Measurements from ENCODE around the gene ASIC2.

The ASIC2 gene

DNA sequence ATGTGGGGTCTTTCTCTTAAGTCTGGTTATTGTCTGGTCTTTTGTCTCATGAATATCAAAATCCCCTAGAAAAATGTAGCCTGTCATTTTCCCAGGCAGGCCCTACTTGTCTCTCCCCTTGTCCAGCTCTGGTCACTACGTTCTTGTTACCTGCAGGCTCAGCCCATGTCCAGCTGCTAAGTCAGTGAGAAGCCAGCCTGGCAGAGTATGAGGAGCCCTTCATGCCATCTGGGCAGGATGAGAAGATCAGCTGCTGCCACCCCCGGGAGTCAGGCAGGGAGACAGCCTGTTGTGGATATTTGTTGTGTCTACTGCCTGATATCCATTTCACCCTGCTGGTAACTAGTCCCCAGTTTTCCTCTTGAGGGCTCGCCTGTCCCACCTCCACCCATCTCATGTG, 88.9 kb downstream of the ASIC2 start:
- no peak for DNase-seq (ENCODE audit: low read depth in 2 of 2)

DNA sequence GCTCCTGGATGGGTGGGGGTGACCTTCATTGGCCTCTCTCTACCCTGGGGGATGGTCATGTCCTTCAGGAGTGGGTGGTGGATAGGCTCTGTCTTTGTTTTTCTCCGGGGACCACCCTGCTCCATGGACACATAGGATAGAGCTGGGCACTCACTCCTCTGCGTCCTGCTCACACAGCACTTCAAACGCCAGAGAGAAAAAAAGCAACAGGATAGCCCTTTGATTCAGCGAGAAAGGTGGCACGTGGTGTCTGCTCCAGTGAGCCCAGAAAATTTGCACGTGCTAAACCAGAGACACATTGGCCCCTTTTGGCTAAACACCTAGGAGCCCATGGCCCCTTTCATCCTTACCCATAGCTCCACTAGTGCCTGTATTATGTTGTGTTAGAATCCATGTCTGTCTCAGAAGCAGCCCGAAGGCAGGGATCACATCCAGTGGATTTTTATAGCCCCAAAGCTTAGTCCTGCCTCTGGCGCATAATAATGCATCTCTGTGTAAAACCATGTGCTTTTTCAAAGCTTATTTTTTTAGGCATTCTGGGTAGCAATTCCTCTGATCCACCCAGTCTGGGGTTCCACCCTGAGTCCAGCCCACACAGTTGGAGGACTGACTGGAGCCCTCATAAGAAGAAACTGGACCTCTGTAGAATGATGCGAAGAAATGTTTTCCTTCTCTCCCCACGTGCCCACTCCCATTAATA, 90.1 kb downstream of the ASIC2 start:
- DNase-seq (ENCODE audit: low read depth in 2 of 2): no peak

DNA sequence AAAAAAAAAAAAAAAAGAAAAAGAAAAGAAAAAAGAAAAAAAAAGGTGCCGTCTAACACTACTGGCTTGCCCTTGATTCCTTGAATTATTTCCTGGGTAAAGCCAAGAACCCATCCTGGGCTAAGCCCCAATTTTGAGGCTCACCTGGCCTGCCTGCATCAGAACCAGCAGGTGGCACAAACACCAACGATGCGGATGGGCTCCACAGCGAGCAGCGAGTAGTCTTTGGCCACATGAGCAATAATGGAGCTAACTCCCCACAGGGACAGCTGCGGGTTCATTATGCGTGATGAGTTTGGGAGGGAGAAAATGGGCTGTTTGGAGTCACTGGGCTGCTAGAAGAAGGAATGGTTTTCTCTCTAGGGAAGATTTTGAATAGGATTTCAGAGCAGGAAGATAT, 91.1 kb downstream of the ASIC2 start:
- DNase-seq (ENCODE audit: low read depth in 2 of 2): no peak

DNA sequence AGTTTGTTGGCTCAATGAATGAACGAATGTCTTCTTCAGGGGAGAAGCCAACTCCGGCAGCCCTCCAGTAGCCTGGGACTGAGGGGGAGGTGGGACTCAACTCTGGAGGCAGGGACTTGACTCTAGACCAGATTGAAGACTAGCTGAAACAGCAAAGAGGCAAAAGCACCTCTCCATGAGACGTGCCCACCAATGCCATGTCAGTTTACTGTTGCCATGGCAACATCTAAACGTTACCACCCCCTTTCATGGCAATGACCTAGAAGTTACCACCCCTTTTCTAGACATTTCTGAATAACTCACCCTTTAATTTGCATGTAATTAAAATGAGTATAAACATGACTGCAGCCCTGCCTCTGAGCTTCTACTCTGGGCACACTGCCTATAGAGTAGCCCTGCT, 91.8 kb downstream of the ASIC2 start:
- DNase-seq (ENCODE audit: low read depth in 2 of 2): no peak

DNA sequence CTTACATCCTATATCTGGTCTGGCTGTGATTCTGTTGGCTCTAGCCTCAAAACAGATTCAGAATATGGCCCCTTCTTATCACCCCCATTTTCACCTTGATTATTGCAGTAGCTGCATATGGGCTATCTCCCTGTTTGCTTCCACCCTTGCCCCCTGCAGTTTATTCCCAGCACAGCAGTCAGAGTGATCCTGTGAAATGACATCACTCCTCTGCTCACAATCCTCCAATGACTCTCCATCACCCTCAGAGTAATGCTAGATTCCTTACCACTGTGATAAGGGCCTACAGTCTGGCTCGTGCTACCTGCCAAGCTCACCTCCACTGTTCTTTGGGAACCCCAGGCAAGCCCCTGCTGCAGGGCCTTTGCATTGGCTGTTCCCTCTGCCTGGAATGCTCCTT, 92.5 kb downstream of the ASIC2 start:
- no peak for DNase-seq (ENCODE audit: low read depth in 2 of 2)

DNA sequence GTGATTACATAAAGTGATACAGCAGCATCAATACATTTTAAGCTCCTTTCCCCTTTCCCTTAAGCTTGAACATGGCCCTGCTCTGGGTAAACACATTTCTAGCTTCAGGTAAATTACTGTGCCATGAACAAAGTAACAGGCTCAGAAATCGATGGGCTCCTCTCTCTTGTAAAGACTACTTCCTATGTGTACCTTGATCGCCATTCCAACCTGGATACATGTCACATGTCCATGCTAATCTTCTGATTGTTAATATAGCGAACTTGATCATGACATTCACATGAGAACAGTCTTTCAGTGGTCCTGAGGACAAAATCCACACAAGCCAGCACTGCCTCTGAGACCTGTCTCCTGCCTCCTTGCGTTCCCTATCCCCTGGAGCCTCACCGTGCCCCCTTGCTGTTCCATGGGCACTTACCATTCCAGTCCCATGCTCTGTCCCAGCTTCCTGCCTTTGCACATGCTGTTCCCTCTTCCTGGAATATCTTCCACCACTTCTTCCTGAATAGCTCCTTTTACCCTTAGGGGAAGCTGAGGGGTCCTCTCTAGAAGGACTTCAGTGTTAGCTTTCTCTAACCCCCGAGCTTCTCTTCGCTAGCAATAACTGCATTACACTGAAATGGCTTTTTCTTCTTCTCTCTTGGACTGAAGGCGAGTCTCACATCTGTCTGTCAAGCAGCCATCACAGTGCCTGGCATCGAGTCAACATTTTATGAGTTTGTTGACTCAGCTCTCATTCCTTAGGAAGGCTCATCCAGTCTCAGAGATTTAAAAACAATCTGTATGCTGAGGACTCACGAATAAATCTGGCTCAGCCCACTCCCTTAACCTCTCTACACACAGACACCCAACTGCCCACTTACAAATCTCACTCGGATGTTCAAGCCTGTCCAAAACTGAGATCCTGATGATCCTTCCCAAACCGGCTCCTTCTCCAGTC, 93.3 kb downstream of the ASIC2 start:
- no peak for DNase-seq (ENCODE audit: low read depth in 2 of 2)

DNA sequence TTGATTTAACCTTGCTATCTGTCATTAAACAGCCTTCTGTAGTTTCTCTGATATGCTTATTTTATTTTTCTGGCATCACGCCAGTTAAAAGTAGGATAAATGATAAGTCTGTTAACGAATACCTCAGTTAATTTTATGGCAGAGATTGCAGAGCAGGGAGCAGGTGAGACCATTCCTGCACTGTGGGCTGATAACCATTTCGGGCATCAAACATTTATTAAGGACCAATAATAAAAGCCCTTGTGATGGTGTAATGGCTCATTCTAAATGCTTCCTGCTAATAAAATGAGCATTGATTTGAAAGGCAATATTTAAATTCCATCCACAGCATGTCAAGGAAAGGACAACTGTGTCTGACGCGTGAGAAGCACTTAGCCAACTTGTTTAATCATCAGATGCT, 94.1 kb downstream of the ASIC2 start:
- DNase-seq (ENCODE audit: low read depth in 2 of 2): no peak

DNA sequence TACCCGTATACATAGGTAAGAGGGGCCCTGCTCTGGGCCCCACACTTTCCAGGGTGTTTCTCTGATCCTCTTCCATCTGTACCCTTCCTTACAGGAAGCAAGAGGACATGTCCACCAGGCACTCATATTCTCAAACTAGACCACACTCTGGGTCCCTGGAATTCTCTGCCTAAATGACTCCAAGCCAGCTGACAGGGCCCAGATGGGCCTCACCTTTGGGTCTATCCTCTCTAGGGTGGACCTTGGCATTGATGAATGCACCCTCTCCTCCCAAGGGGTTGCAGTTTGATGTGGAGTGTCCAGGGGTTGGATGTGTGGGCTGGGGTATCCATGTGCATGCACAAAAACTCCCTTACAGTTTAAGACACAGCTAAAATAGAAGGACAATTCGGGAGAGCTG, 95.8 kb downstream of the ASIC2 start:
- DNase-seq (ENCODE audit: low read depth in 2 of 2): no peak

DNA sequence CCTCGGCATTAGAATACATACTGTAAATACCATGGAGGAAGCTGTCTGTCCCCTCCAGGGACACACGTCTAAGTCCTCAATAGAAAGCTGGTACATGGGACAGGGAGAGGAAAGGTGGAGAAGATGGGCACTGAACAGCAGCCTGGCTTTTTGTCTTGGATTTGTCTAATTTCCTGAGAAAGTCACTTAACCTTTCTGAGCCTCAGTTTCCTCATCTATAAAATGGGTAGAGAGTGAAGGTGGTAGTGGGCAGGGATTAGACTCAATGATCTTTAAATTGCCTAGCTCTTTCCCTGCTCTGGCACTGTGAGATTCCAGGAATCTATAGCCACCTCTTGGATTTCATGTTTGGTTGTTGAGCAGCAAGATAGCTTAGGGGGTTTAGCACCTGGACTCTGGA, 96.2 kb downstream of the ASIC2 start:
- no peak for DNase-seq (ENCODE audit: low read depth in 2 of 2)

DNA sequence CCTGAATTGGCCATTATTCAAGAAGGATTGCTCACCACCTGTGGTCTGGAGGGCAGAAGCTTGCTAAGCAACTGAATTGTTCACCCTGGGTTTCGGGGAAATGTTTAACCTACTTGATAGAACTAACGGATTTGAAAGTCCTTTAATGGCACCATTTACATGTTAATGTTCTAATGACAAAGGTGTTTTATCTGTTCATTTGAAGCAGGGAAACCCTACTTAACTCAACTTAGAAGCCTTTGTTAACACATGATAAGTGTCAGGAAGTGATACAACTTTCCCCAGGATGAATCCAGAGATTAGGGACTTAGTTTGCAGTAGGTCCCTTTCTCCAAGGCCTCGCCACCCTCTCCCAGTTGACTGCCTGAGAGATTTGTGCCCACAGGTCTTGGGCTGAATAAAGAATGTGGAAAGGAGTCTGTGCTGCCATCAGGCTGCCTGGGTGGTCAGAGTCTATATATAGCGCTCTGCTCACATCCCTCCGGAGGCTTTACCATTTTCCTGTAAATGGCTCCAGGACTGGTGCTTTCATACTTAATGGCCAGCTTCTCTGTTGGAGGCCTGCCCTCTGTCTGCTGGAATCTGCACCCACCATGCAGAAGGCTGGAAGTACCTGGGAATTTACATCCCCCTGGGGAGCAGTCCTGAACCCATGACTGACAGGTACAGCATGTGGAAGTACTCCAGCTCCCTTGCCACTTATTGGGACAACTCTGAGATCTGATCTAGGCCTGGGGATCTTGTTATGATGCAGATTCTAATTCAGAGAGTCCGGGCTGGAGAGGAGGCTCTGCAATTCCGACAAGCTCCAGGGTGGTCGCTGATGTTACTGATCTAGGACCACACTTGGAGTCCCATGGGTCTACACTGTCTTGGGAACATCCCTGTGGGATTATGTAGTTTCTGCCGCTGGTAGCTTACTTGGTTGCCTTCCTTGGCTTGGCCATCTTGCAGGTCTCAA, 99.9 kb downstream of the ASIC2 start:
- no peak for DNase-seq (ENCODE audit: low read depth in 2 of 2)

DNA sequence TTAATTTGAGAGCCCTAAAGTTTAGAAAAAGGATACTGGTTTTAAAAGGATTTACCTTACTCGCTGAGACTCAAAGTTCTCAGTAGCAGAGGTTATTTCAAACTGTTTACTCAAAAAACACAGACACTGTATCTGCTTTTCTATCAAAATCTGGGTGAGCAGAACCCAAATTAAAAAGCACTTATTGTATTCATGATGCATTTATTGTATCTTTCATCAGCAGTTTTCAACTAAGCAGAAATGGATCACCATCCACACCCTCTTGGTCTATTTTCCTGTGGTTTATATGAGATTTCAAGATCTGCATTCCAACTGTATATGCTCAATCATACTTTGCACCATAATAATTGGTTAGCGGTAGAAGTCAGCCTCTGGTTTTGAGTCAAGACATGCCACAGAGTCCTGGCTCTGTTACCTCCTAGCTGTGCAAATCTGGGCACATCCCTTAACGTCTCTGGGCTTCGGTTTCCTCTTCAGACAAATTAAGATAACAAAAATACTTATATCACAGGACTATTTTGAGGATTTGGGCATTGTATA, 109.5 kb downstream of the ASIC2 start:
- no peak for DNase-seq (ENCODE audit: low read depth in 2 of 2)

DNA sequence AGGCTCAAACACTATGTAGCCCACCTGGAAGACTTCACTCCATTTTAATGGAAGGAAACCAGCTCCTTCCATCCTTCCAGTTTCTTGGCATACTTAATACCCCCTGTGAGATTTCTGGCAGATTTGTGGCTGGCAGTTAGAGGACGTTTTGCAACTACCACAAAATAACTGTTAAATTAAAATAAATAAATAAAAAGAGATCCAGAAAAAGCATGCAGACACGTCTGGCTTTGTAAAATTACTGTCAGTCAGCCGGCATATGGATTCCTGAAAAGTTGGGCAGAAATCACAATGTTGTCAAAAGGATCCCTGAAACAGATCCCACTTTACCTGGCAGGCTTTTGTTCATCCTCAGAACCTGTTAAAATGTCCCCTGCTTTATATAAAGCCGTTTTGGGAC, 113.9 kb downstream of the ASIC2 start:
- no peak for DNase-seq (ENCODE audit: low read depth in 2 of 2)

DNA sequence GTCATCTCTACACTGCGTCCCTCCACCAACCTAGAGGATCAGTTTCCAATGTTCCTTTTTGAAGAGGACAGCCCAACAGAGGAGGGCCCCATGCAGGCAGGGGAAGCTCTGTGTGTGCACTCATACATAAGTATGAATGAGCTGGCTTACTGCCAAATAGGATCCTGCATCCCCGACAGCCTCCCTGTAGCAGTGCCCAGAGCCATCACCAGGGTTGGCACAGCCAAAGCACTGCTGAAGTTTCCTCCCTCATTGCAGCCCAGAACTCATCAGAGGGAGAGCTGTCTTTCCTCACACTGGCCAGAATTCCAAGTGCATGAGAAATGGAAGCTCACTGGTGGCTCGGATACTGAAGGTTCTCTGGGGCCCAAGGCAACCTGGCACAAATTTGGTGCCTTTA, 114.4 kb downstream of the ASIC2 start:
- no peak for DNase-seq (ENCODE audit: low read depth in 2 of 2)

DNA sequence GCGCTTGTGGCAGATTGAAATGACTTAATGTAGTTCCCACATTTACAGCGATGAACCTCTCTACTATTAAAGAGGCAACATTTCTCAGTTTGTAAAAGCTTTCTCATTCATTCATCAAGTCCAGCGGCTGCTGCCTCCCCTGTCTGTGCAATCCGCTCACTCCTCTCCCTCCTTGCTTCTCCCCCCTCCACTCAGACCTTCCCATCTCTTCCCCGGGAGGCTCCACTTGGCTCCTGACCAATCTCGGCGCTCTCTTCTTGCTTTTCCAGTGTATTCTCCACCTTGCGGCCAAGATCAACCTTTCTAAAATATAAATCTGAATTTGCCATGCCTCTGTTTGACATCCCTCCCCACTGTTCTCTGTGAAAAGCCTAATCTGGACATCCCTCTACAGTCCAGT, 117.5 kb downstream of the ASIC2 start:
- DNase-seq (ENCODE audit: low read depth in 2 of 2): no peak

DNA sequence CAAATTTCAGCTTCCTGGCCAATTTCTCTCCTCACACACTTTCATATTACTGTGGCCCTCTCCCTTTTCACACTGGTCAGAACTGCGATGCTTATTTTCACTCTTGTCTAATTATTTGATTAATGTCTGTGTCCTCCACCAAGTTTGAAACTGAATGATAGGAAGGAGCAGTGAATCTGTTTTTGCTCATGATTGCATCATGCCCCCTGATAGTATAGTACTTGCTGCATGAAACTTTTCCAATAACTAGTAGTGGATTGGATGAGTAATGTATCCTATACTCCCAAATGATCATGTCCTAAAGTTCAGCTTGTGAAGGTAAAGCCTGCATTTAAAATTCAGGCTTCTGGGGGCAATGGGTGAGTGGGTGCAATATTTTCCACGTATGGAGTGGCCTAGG, 121.2 kb downstream of the ASIC2 start:
- no peak for DNase-seq (ENCODE audit: low read depth in 2 of 2)

DNA sequence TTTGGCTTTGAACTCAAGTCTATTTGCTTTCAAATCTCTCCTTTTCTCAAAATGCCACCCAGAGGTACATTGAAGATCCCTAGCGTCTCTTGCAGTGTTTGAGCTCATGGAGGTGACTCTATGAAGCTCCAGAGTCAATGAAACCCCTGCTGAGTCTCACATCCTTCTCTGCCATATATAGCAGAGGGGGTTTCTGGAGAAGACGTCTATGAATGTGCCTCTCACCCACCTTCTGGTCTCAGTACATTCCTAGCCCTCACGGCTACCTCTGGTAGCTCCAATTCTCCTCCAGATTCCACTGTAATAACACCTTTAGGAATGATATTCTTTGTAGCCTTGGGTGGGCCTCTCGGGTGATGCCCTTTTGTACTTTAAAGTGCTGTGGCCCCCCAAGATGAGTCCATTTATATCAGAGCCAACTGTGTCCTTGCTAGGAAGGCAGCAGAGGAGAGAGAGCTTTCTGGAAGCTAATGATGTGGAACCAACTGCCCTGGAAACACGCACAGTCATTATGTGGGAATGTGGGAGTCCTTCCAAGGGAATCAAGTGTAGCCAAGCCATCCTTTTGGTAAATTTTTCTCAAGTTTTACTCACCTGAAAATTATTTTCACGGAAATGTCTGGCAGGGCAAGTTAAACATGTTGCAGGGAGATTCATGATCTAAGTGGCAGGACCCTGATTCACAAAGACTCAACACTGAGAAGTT, 123.4 kb downstream of the ASIC2 start:
- DNase-seq (ENCODE audit: low read depth in 2 of 2): no peak

DNA sequence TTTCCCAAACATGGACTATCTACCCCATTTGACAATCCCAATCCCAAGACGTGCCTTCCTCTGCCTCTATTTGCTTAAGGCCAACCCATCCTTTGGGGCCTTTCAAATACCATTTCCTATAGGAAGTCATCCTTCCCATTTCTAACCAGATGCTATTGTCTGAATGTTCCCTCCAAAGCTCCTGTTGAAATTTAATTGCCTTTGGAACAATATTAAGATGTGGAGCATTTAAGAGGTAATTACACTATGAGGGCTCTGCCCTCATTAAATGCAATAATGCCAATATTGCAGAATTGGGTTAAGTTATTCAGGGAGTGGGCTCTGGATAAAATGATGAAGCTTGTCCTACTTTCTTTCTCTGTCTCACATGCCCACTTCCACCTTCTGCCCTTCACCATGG, 125.4 kb downstream of the ASIC2 start:
- no peak for DNase-seq (ENCODE audit: low read depth in 2 of 2)

DNA sequence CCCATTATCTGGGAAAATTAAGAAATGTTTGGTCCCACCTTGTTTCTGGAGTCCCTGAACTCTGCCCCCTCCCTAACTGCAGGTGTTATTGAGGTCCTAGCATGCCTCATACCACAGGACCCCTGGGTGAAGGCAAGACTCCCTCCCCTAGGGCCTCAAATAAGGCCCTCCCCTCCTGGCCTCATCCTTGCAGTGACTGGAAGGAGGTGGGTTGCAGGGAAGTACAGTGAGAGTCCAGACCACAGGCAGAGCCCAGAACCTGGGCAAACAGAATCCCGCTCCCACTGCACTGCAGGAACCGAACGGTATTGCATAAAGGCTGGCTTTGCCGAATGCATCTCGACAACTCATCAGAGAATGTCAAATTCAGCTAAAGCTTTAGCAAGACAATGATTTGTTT, 126.6 kb downstream of the ASIC2 start:
- DNase-seq (ENCODE audit: low read depth in 2 of 2): no peak

DNA sequence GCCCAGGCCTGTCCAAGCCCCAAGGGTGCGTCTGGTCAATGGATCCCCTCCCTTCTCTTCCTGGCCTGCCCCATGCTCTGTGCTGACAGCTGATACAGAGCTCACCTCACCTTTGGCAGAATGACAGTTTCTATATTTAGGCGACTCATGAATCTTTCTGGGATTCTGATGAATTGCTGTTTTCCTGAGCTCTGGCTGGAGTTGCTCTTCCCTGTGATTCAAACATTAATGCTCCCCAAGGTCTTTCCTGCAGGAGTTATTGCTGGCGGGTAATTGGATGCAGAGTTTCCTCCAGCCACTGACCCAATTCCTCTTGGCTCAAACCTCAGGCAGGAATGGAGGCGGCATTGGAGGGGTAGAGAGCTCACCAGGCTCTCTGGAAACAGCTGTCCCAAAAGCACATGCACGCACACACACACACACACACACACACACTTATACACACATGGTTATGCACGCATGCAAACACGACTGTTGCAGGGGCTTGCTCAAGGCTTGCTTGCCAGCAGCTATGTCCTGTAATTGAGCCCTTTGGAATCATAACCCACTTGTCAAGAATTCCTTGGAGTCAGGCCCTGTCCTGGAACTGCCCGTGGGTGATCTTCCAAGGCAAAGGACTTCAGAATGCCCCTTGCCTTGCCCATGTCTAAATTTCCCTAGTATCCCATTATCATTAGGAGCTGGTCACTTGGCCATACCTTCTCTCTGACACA, 128.8 kb downstream of the ASIC2 start:
- no peak for DNase-seq (ENCODE audit: low read depth in 2 of 2)

DNA sequence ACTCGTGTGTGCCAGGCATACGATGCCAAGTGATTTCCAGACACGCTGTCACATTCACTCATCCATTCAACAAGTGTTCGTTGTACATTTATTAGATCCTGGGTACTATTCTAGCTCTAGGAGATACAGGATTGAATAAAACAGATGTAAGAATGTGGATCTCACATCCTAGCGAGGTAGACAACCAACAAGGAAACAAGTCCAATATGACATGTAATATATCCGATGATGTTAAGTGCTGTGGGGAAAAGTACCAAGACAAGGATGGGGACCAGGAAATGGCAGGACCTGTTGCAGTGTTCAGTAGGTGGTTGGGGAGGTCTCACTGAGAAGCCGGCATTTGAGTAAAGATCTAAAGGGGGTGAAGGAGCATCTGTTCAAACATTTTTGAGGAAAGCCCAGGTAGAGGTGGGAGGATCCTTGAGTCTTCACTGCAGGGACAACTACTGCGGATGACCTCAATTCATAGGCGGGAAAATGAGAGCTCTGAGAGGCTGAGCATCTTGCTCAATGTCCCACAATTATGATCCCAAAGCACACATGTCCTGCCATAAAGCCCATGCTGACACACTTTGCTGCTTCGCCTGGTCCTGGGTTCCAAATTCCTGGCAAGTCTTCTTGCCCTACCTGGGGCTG, 129.4 kb downstream of the ASIC2 start:
- no peak for DNase-seq (ENCODE audit: low read depth in 2 of 2)

Measured in stimulated activated CD8-positive, alpha-beta memory T cell treated with anti-CD3 and anti-CD28 coated beads, Interleukin-7, amount 100 ng/mL, for 4 hours (primary cell).